ENCODE results near the gene APCDD1L.

The APCDD1L gene

DNA sequence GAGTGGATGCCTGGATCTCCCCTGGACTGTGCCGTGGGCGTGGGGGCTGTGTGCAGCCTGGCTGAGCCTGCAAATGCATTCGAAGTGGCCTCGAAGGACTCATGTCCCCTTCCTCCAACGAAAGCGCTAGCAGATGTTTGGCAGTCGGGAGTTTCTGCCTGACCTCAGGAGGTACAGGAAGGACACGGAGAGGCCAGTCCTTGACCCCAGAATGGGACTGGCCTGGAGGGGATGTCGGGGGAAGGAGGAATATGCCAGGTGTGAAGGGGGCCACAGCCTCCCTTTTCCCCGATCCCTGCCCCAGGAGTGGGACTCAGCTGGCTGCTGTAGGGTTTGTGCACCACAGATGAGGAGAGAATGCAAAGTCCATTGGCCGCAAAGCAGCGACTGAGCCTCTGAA, 45.6 kb downstream of the APCDD1L start:
- no peaks in the 10 kb centered on the region for H3K4me1 ChIP-seq (ENCODE audit: insufficient read depth, insufficient read length)
- no peak overlapping the region for H3K4me3 ChIP-seq (ENCODE audit: insufficient read length, low read depth)
- no peak overlapping the region for H3K9ac ChIP-seq (ENCODE audit: insufficient read length, low read depth)
- no peaks in the 10 kb centered on the region for H3K9me3 ChIP-seq (ENCODE audit: insufficient read depth, low read length)
- peaks cover 3% of the 10 kb centered on the region for H3K27me3 ChIP-seq (ENCODE audit: insufficient read depth, insufficient read length)
- H3K36me3 ChIP-seq (ENCODE audit: insufficient read depth, insufficient read length, low read length), result no peaks in the 10 kb centered on the region
- DNase-seq (ENCODE audit: low read depth, low spot score), result no peak
- TF ChIP-seq ZNF274 (IDR thresholded peaks at IDR 0.05; ENCODE audit: low read depth, low read length) (no peak), YY1 (IDR thresholded peaks at IDR 0.05; ENCODE audit: insufficient read depth, insufficient read length) (no peak)

DNA sequence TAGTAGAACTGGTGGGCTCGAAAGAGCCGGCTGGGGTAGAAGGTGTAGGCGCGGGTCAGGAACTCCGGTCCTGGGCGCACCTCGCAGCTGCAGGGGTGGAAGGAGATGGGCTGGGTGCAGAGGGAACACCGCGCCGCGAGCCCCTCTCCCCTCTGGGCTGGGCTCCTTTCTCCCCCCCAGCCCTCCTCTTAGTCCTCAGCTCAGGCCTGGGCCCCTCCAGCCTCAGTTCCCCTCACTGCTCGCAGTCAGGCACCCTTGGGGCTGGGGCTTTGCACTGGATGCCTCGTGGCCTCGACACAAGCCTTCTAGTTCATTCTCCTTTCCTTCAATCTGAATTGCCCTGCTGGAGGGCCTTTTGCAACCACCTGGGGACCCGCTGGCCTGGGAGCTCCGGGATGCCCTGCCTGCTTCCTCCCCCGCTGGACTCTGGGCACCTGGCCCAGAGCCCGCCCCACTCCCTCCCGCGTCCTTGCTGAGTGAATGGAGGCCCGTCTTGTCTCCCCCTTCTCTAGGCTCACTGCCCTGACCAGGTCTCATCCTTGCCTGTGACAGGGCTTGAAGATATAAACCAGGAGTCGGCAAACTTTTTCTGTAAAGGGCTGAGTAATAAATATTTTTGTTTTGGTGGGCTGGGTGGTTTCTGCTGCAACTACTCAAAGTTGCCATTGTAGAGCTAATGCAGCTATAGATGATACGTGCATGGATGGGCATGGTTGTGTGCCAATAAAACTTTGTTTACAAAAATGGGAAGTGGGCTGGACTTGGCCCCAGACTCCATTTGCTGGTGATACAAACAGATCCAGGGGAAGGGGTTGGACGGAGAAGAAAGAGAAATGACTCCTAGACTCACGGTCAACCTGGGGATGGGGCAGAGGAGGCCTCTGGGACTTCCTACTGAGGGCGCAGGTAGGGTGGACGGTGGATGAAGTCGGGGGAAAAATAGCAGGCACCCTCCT, 47.3 kb downstream of the APCDD1L start:
- Histone ChIP-seq H3K4me3 (ENCODE audit: insufficient read length, low read depth) (no peak overlapping the region), H3K27me3 (ENCODE audit: insufficient read depth, insufficient read length) (peaks cover 3% of the 10 kb centered on the region), H3K9me3 (ENCODE audit: insufficient read depth, low read length) (no peaks in the 10 kb centered on the region), H3K9ac (ENCODE audit: insufficient read length, low read depth) (no peak overlapping the region), H3K36me3 (ENCODE audit: insufficient read depth, insufficient read length, low read length) (no peaks in the 10 kb centered on the region), H3K4me1 (ENCODE audit: insufficient read depth, insufficient read length) (no peaks in the 10 kb centered on the region)
- DNase-seq (ENCODE audit: low read depth, low spot score), result no peak
- TF ChIP-seq ZNF274 (IDR thresholded peaks at IDR 0.05; ENCODE audit: low read depth, low read length) (no peak), YY1 (IDR thresholded peaks at IDR 0.05; ENCODE audit: insufficient read depth, insufficient read length) (no peak), SUZ12 (IDR thresholded peaks at IDR 0.05; ENCODE audit: extremely low read depth, insufficient read depth, insufficient read length) (no peak)

DNA sequence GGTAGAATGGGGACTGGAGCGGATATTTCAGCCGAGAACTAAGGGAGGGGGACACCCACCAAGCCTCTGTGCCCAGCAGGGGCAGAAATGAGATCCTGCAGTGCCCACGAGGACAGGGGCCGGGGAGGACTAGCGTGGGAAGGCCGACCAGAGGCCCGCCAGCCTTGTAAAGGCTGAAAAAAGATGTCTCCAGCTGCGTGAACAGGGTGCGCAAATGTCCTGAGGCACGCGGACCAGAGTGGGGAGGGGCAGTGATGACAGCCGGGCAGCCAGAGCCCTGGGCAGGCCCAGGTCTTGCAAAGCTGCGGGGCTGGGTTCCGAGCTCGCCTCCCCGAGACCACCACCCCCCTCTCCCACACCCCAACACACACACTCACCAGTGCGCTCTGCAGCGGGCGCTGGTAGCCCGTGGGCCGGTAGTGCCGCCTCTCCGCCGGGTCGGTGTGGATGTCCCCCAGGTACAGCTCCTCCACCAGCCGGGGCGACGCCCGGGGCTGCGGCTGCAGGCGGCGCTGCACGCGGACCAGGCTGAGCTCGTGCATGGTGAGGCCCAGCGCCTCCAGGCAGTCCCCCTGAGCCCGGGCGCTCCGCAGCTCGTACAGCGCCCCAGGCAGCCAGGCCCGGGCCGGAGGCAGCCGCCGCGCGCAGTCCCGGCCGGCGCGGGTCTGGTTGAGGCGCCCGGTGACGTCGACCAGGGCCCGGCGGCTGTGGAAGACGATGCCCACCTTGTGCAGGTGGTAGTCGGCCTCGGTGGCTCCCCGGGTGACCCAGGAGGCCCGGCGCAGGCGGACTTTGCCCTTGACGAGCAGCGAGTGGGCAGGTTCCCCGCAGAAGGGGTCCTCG, 48.2 kb downstream of the APCDD1L start:
- TF ChIP-seq YY1 (IDR thresholded peaks at IDR 0.05; ENCODE audit: insufficient read depth, insufficient read length) (no peak), ZNF274 (IDR thresholded peaks at IDR 0.05; ENCODE audit: low read depth, low read length) (no peak), SUZ12 (IDR thresholded peaks at IDR 0.05; ENCODE audit: extremely low read depth, insufficient read depth, insufficient read length) (no peak)
- Histone ChIP-seq H3K4me1 (ENCODE audit: insufficient read depth, insufficient read length) (no peaks in the 10 kb centered on the region), H3K4me3 (ENCODE audit: insufficient read length, low read depth) (no peak overlapping the region), H3K36me3 (ENCODE audit: insufficient read depth, insufficient read length, low read length) (no peaks in the 10 kb centered on the region), H3K9ac (ENCODE audit: insufficient read length, low read depth) (no peak overlapping the region), H3K27me3 (ENCODE audit: insufficient read depth, insufficient read length) (peaks cover 3% of the 10 kb centered on the region), H3K9me3 (ENCODE audit: insufficient read depth, low read length) (no peaks in the 10 kb centered on the region)
- DNase-seq (ENCODE audit: low read depth, low spot score), result no peak

DNA sequence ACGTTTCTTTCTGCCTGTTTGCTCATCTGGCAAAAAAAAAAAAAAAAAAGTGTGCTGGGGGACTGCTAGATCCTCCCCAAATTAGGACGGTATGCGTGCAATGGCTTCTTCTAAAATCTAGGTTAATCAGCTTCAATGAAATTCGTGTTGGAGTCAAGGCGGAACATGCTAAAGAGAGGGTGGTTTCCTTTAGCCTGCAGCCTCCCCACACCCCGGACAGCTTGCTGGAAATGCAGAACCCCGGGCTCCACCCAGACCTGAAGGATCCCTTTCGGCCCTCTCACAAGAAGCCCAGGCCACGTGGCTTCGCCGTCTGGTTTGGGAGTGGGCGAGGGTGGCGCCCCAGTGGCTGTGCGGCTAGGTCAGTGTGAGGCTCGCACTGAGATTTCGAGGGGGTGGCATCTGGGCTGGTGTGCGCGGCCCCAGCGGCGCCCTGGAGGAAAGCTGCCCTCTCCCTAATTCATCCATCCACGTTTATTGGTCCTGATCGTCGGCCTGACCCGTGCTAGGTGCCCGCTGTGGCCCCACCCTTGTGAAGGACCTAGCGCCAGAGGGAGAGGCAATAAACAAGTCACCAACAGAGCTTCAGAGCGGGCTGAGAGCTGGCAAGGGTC, 49.0 kb downstream of the APCDD1L start:
- Histone ChIP-seq H3K36me3 (ENCODE audit: insufficient read depth, insufficient read length, low read length) (no peaks in the 10 kb centered on the region), H3K27me3 (ENCODE audit: insufficient read depth, insufficient read length) (peaks cover 3% of the 10 kb centered on the region), H3K4me1 (ENCODE audit: insufficient read depth, insufficient read length) (peaks cover 3% of the 10 kb centered on the region), H3K9ac (ENCODE audit: insufficient read length, low read depth) (no peak overlapping the region), H3K4me3 (ENCODE audit: insufficient read length, low read depth) (no peak overlapping the region), H3K9me3 (ENCODE audit: insufficient read depth, low read length) (no peaks in the 10 kb centered on the region)
- no peak for DNase-seq (ENCODE audit: low read depth, low spot score)
- TF ChIP-seq YY1 (IDR thresholded peaks at IDR 0.05; ENCODE audit: insufficient read depth, insufficient read length) (no peak), SUZ12 (IDR thresholded peaks at IDR 0.05; ENCODE audit: extremely low read depth, insufficient read depth, insufficient read length) (no peak), ZNF274 (IDR thresholded peaks at IDR 0.05; ENCODE audit: low read depth, low read length) (no peak)

DNA sequence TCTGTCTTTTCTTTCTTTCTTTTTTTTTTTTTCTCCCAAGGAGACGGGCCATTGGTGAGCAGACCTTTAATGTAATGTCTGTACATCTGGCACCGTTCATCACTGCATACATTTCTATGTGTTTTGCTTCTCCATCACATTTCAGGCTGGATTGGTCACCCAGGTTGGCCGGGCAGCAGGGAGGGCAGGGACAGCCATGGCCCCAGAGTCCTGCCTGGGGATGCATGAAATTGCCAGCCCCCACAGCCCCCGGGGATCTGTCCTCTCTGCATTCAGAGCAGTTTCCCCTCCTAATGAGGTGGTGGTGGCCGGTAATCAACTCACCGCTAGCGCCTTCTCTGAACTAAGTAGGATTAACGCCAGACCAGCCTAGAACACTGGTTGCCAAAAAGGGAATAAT, 50.4 kb downstream of the APCDD1L start:
- H3K36me3 ChIP-seq (ENCODE audit: insufficient read depth, insufficient read length, low read length), result no peaks in the 10 kb centered on the region
- H3K27me3 ChIP-seq (ENCODE audit: insufficient read depth, insufficient read length), result peaks cover 1% of the 10 kb centered on the region
- no peak for DNase-seq (ENCODE audit: low read depth, low spot score)
- no peaks in the 10 kb centered on the region for H3K9me3 ChIP-seq (ENCODE audit: insufficient read depth, low read length)
- TF ChIP-seq ZNF274 (IDR thresholded peaks at IDR 0.05; ENCODE audit: low read depth, low read length) (no peak), YY1 (IDR thresholded peaks at IDR 0.05; ENCODE audit: insufficient read depth, insufficient read length) (no peak), SUZ12 (IDR thresholded peaks at IDR 0.05; ENCODE audit: extremely low read depth, insufficient read depth, insufficient read length) (no peak)
- no peak overlapping the region for H3K9ac ChIP-seq (ENCODE audit: insufficient read length, low read depth)
- peaks cover 3% of the 10 kb centered on the region for H3K4me1 ChIP-seq (ENCODE audit: insufficient read depth, insufficient read length)
- no peak overlapping the region for H3K4me3 ChIP-seq (ENCODE audit: insufficient read length, low read depth)

DNA sequence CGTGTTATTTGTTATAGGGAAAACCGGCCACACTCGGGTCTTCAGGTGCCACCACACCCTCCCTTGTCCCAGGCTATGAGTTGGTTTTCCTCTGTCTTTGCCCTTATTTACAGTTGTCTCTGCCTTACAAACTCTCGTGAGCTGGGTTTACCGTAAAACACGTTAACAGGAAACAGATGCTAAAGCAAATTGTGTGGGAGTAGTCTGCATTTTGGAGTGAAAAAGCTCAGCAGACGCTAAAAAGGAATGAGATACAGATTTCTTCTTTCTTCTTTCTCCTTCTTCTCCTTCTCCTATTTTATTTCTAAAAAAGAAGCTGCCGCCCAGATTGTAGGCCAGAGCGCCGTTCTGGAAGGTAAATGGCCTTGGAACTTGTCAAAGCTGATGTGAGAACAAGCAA, 51.9 kb downstream of the APCDD1L start:
- Histone ChIP-seq H3K4me3 (ENCODE audit: insufficient read length, low read depth) (no peak overlapping the region), H3K4me1 (ENCODE audit: insufficient read depth, insufficient read length) (peaks cover 12% of the 10 kb centered on the region), H3K27me3 (ENCODE audit: insufficient read depth, insufficient read length) (no peaks in the 10 kb centered on the region), H3K36me3 (ENCODE audit: insufficient read depth, insufficient read length, low read length) (no peaks in the 10 kb centered on the region), H3K9ac (ENCODE audit: insufficient read length, low read depth) (no peak overlapping the region), H3K9me3 (ENCODE audit: insufficient read depth, low read length) (no peaks in the 10 kb centered on the region)
- TF ChIP-seq YY1 (IDR thresholded peaks at IDR 0.05; ENCODE audit: insufficient read depth, insufficient read length) (no peak), ZNF274 (IDR thresholded peaks at IDR 0.05; ENCODE audit: low read depth, low read length) (no peak), SUZ12 (IDR thresholded peaks at IDR 0.05; ENCODE audit: extremely low read depth, insufficient read depth, insufficient read length) (no peak)
- no peak for DNase-seq (ENCODE audit: low read depth, low spot score)
